Esophagus muscularis mucosa (tissue), 4 donors: Measurements from ENCODE around the gene USP22.

Experiments
- CTCF ChIP-seq, 3 experiments: fragments of 200-600 bp in 2 of 3; fragments of 450-650 bp in 1 of 3; sonication (generic) in 2 of 3; IDR thresholded peaks; one replicate each; pipeline ENCODE4 v1.5.1; 2017 to 2019; ENCODE audit warnings: antibody characterized with exemption in 3 of 3, mild to moderate bottlenecking in 2 of 3, moderate library complexity in 1 of 3
- EP300 ChIP-seq: sonication (generic); formaldehyde crosslinking; IDR thresholded peaks from one replicate; pipeline ENCODE4 v1.6.1; 2017; ENCODE audit warnings: antibody characterized with exemption
- POLR2A ChIP-seq: fragments of 450-650 bp; IDR thresholded peaks from one replicate; pipeline ENCODE4 v1.6.1; 2017; ENCODE audit warnings: antibody characterized with exemption, moderate library complexity, mild to moderate bottlenecking, low read depth

GRCh38 chr17:21066394-21066793 is 23.6 kb upstream of the USP22 start:
- TF ChIP-seq POLR2A (no peak), CTCF (IDR thresholded peaks at IDR 0.05) (no peak), EP300 (no peak)
